HG02852 (cell line): ENCODE results near the gene CCDC141.

Experiments
- ATAC-seq: cut with Tn5 transposase; IDR thresholded peaks from one replicate; pipeline ENCODE4 v1.9.1; 2021; ENCODE audit warnings: mild to moderate bottlenecking, moderate library complexity; ENCODE audit not compliant: unreplicated experiment

The CCDC141 gene

GRCh38 chr2:178830451-178830850 lies 219.5 kb downstream of the CCDC141 start:
- ATAC-seq = no peak

- no peak for ATAC-seq
Measured at GRCh38 chr2:178829981-178830380, 220.0 kb downstream of the CCDC141 start.

- ATAC-seq = no peak
Measured at GRCh38 chr2:178829299-178829960, 220.5 kb downstream of the CCDC141 start.

GRCh38 chr2:178828486-178828881 lies 221.5 kb downstream of the CCDC141 start:
- ATAC-seq = no peak

GRCh38 chr2:178827739-178828485 lies 222.0 kb downstream of the CCDC141 start:
- ATAC-seq = no peak

- ATAC-seq = no peak
Measured at GRCh38 chr2:178827111-178827510, 222.8 kb downstream of the CCDC141 start.

DNA sequence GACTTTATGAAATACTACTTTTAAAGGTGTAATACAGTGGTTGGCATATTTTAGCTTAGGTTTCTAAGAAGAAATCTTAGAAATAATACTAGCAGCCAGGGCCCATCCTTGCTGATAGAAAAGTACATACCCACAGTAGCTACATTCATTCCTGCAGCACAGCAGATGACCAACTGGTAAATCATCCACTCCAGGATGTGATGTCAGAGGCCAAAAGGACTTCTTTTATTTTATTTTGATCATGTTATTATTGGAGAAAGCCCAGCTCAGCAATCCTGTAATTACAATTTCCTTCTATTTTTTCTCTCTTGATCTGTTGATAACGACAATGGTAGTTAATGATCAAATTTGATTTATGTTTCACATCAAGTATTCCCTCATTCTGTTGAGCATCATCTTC lies 224.8 kb downstream of the CCDC141 start:
- ATAC-seq = no peak

DNA sequence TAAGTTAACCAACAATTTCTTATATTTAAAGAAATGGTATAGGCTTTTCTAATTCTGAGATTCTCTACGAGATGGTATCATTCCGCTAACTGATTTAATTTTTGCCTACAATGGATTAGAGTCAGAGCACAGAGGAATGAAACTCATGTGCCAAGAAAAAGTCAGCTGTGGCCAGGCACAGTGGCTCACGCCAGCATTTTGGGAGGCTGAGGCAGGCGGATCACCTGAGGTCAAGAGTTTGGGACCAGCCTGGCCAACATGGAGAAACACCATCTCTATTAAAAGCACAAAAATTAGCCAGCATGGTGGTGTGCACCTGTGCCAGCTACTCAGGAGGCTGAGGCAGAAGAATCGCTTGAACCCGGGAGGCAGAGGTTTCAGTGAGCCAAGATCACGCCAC lies 225.8 kb downstream of the CCDC141 start:
- ATAC-seq = no peak

GRCh38 chr2:178819992-178820391 lies 229.9 kb downstream of the CCDC141 start:
- ATAC-seq = peak; percentile 92

DNA sequence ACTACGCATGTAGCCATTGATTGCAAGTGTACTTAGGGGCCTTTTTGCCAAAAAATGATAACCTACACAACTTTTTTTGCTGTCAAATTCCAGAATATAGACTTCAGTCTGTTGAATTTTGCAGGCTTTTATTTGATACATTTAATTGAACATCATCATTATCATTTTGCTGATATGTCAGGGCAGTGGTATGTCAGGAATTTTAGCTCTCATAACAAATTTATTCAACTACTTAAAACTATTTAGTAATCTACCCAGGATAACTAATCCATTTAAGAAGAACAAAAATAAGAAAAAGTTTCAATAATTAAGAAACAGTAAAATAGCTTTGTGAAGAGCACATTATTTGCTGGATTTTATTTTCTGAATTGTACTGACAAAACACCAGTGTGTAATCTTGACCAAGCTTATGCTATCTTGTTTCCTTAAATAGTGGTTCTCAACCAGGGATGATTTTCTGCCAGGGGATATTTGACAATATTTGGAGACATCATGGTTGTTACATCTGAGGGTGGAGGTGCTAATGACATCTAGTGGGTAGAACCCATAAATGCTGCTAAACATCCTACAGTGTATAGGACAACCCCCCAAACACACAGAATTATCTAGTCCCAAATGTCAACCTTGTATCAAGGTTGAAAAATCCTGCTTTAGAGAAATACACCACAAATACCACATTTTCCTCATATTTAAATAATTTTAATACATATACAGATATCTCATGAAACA lies 230.6 kb downstream of the CCDC141 start:
- ATAC-seq = peak; percentile 32

DNA sequence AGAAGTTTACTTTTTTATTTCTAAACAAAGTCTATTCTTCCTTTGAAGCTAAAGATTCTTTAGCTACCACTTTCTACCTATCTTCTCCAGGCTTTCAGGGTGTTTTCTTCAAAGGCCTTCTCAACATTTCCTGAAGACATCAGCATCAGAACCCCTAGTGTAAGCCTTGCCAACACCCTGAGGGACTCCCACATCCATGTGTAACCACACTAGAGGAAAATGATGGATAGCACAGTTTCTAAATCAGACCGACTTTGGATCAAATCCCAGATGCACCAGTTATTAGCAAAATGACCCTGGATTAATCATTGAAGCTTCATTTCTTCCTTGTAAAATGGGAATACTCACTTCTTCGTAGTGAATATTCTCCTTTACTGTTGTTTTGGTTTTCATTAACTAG lies 238.0 kb downstream of the CCDC141 start:
- no peak for ATAC-seq

- no peak for ATAC-seq
Measured at GRCh38 chr2:178811045-178811444, 238.9 kb downstream of the CCDC141 start.

GRCh38 chr2:178810422-178810821 lies 239.5 kb downstream of the CCDC141 start:
- ATAC-seq = no peak

GRCh38 chr2:178807227-178808008 lies 242.5 kb downstream of the CCDC141 start, which contains the start of gene TTN:
TSS of gene TTN (minus strand) at chr2:178807423. CDS start at chr2:178804642, 2,781 bp downstream.
- no peak for ATAC-seq

DNA sequence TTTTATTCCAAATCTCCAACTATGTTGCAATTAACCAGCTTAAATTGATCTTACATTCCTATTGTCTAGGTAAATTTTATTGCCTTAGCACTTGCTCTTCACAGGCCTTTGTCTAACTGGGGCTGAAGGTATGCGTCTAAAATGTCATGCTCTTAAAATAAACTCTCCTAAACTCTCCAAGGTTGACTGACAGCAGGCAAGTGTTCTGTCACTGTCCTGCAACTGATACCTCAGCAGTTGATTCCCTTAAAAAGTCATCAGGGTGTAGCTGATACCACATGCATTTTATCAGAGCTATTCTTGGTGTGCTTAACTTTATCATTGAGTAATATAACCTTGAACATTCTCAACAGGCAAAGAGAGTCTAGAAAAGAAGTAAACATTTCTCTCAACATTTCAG lies 243.4 kb downstream of the CCDC141 start:
- ATAC-seq = no peak

GRCh38 chr2:178805457-178805856 lies 244.5 kb downstream of the CCDC141 start:
- no peak for ATAC-seq

- ATAC-seq = no peak
Measured at GRCh38 chr2:178804791-178805190, 245.1 kb downstream of the CCDC141 start.

- ATAC-seq = no peak
Measured at GRCh38 chr2:178800510-178800909, 249.4 kb downstream of the CCDC141 start.

- ATAC-seq = no peak
Measured at GRCh38 chr2:178799305-178799704, 250.6 kb downstream of the CCDC141 start.

DNA sequence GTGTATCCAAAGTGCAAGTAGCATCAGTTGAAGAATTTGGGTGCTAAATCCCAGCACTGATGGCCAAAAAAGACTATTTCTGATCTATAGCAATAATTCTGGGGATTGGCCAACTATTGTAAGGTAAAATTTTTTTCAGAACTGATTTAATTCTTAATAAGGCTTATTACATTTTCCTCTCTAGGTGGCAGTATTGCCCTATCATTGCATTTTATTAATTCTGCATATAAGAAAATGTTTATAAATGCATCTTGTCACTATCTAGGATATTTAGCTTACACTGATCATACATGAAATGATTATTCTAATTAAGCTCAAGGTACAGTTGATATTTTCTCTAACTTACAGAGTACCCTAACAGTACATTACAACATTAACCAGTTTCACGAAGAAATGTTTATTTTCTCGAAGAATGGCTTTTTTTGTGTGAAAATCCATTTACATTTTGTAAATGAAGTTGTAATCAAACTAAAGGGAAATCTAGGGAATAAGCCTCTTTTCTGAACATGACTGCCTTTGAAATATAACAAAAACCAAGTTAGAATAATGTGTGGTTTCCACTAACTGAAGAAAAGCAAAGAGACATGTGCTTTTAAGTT lies 253.8 kb downstream of the CCDC141 start:
- ATAC-seq = no peak

- ATAC-seq = no peak
Measured at GRCh38 chr2:178787934-178788333, 262.0 kb downstream of the CCDC141 start.
